NT2/D1 (cell line): Measurements from ENCODE around the gene EVX1.

Experiments used
- SUZ12 ChIP-seq: IDR thresholded peaks from 2 replicates; pipeline ENCODE4 v1.6.1; 2011; ENCODE audit not compliant: insufficient read length, insufficient read depth; ENCODE audit errors: extremely low read depth
- YY1 ChIP-seq: IDR thresholded peaks from 2 replicates; pipeline ENCODE4 v1.6.1; 2011; ENCODE audit not compliant: insufficient read length, insufficient read depth
- ZNF274 ChIP-seq: IDR thresholded peaks from 2 replicates; pipeline ENCODE4 v1.6.1; 2011; ENCODE audit warnings: mild to moderate bottlenecking, low read depth, low read length

DNA sequence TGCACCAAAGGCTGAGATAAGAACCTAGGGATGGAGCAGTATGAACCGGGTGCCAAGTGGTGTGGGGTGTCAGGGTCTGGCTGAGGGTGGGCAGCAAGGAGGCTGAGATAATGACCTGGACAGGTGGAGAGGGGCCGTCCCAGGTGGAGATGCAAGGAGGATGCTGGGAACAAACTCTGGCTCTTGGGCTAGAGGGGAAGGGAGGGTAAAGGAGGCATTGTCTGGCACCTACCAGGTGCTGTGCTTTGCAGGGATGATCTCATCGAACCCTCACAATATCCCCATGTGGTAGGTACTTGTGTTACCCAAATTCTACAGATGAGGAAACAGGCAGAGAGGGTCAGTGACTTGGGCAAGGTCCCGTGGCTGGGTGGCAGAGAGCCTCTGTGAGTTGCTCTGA lies 22.8 kb upstream of the EVX1 start:
- TF ChIP-seq YY1: no peak
- TF ChIP-seq ZNF274: no peak
- TF ChIP-seq SUZ12: no peak
